CD14-positive monocyte (primary cell): ENCODE results near the gene PRKG2. TPM values are rescaled to one million over a fixed set of nuclear protein-coding genes. Genes with fewer than 3 reads are reported as not detected.

Source experiments
- DNase-seq, 3 donors: peaks; one replicate each; pipeline ENCODE4 v3.0.0-alpha.2; 2011 to 2022
- H2AFZ ChIP-seq: 2 replicates; pipeline ENCODE4 v1.6.0; 2012; ENCODE audit warnings: mild to moderate bottlenecking, low read depth, low read length, inconsistent platforms; ENCODE audit not compliant: insufficient read depth, poor library complexity, severe bottlenecking
- H3K27ac ChIP-seq, 2 donors: 1 replicate in 1 of 2; 2 replicates in 1 of 2; pipeline ENCODE4 v1.5.1; 2012 to 2013; ENCODE audit warnings: low read length in 2 of 2, control low read depth in 1 of 2, inconsistent platforms in 1 of 2, low read depth in 1 of 2, mild to moderate bottlenecking in 1 of 2
- H3K27me3 ChIP-seq, 2 donors: one replicate each; pipeline versions ENCODE4 v1.6.0 to v1.6.1; 2011 to 2013; ENCODE audit warnings: low read length in 2 of 2; ENCODE audit not compliant: control insufficient read depth in 2 of 2, insufficient read depth in 2 of 2
- H3K36me3 ChIP-seq, 2 donors: replicated peaks in 1 of 2; 1 replicate in 1 of 2; 2 replicates in 1 of 2; pipeline versions ENCODE4 v1.5.1 to v1.6.1; 2012 to 2013; ENCODE audit warnings: low read length in 2 of 2, control low read depth in 1 of 2, inconsistent platforms in 1 of 2, mild to moderate bottlenecking in 1 of 2; ENCODE audit not compliant: insufficient read depth in 2 of 2, control insufficient read depth in 1 of 2
- H3K4me1 ChIP-seq, 2 donors: 1 replicate in 1 of 2; 2 replicates in 1 of 2; pipeline versions ENCODE4 v1.5.1 to v1.6.1; 2012 to 2013; ENCODE audit warnings: low read length in 2 of 2, control low read depth in 1 of 2, inconsistent platforms in 1 of 2, mild to moderate bottlenecking in 1 of 2, moderate library complexity in 1 of 2; ENCODE audit not compliant: insufficient read depth in 2 of 2, control insufficient read depth in 1 of 2
- H3K4me2 ChIP-seq: replicated peaks from 2 replicates; pipeline ENCODE3; 2012; ENCODE audit warnings: low read length, moderate library complexity, mild to moderate bottlenecking; ENCODE audit not compliant: poor library complexity, severe bottlenecking; ENCODE audit errors: extremely low read depth
- H3K4me3 ChIP-seq, 3 experiments: fragments of 200-600 bp in 1 of 3; sonication (generic) in 1 of 3; replicated peaks in 1 of 3; 1 replicate in 2 of 3; 2 replicates in 1 of 3; pipeline ENCODE4 v1.5.1; 2011 to 2013; ENCODE audit warnings: low read length in 3 of 3, mild to moderate bottlenecking in 3 of 3, control low read depth in 2 of 3, low read depth in 2 of 3, inconsistent platforms in 1 of 3, moderate library complexity in 1 of 3
- H3K79me2 ChIP-seq: 2 replicates; pipeline ENCODE4 v1.6.0; 2012; ENCODE audit warnings: mild to moderate bottlenecking, control low read depth, inconsistent platforms, low read length, moderate library complexity; ENCODE audit not compliant: insufficient read depth
- H3K9ac ChIP-seq: 2 replicates; pipeline ENCODE4 v1.6.0; 2017; ENCODE audit warnings: low read length, mild to moderate bottlenecking; ENCODE audit not compliant: insufficient read depth, poor library complexity, severe bottlenecking
- H3K9me3 ChIP-seq, 2 donors: replicated peaks in 1 of 2; 1 replicate in 1 of 2; 2 replicates in 1 of 2; pipeline versions ENCODE4 v1.5.1 to v1.6.1; 2012 to 2013; ENCODE audit warnings: low read length in 2 of 2, control low read depth in 1 of 2; ENCODE audit not compliant: control insufficient read depth in 1 of 2, insufficient read depth in 1 of 2
- H4K20me1 ChIP-seq: 2 replicates; pipeline ENCODE4 v1.6.0; 2012; ENCODE audit warnings: mild to moderate bottlenecking, low read length, control low read depth, moderate library complexity; ENCODE audit not compliant: insufficient read depth
- H3K27ac Mint-ChIP-seq, 7 donors: one replicate each; pipeline ENCODE4 v1.8.0; 2020; ENCODE audit warnings: mild to moderate bottlenecking in 7 of 7, mixed read lengths in 7 of 7, moderate library complexity in 6 of 7, inconsistent platforms in 2 of 7
- H3K27me3 Mint-ChIP-seq, 3 donors: one replicate each; pipeline ENCODE4 v1.8.0; 2021 to 2022; ENCODE audit warnings: low read depth in 3 of 3, mild to moderate bottlenecking in 3 of 3, mixed read lengths in 3 of 3, moderate library complexity in 3 of 3, inconsistent platforms in 1 of 3
- H3K36me3 Mint-ChIP-seq, 2 donors: one replicate each; pipeline ENCODE4 v1.8.0; 2020; ENCODE audit warnings: mixed read lengths in 2 of 2, inconsistent platforms in 1 of 2, mild to moderate bottlenecking in 1 of 2
- H3K4me1 Mint-ChIP-seq: one replicate; pipeline ENCODE4 v1.8.0; 2020; ENCODE audit warnings: mild to moderate bottlenecking, mixed read lengths
- H3K4me3 Mint-ChIP-seq, 2 donors: one replicate each; pipeline ENCODE4 v1.8.0; 2020; ENCODE audit warnings: mild to moderate bottlenecking in 2 of 2, mixed read lengths in 2 of 2, moderate library complexity in 1 of 2
- H3K9me3 Mint-ChIP-seq, 7 donors: one replicate each; pipeline ENCODE4 v1.8.0; 2020 to 2022; ENCODE audit warnings: mixed read lengths in 7 of 7, mild to moderate bottlenecking in 6 of 7, moderate library complexity in 6 of 7, inconsistent platforms in 2 of 7
- CTCF ChIP-seq: fragments of 200-600 bp; IDR thresholded peaks from one replicate; pipeline ENCODE4 v1.8.0; 2022; ENCODE audit warnings: antibody characterized with exemption, mild to moderate bottlenecking
- WGBS: methylation state at CpG from one replicate; pipeline ENCODE4 v1.1.5; 2013; ENCODE audit warnings: missing lambda C conversion rate; ENCODE audit not compliant: insufficient coverage; 5-methylcytosine and 5-hydroxymethylcytosine counted together
- intact Hi-C, 2 donors: fragments of 100-400 bp; cut with micrococcal nuclease; formaldehyde crosslinking; loops; one replicate each; pipeline versions ENCODE4 v1.15.0 to v1.15.1; 2023
- polyA plus RNA-seq, 3 donors: library from polyadenylated mRNA; depleted of rRNA in 1 of 3; unstranded in 2 of 3; stranded (reverse) in 1 of 3; fragments of 300-500 nt in 2 of 3; fragments of >200 nt in 1 of 3; fragmentation: Illumina TruSeq in 2 of 3; gene quantifications; 1 replicate in 2 of 3; 2 replicates in 1 of 3; pipeline ENCODE4 v1.2.3, GENCODE V29; 2012 to 2021

PRKG2 gene
- polyA plus RNA-seq, 3 donors, result 0.10 TPM; not detected in 2

DNA sequence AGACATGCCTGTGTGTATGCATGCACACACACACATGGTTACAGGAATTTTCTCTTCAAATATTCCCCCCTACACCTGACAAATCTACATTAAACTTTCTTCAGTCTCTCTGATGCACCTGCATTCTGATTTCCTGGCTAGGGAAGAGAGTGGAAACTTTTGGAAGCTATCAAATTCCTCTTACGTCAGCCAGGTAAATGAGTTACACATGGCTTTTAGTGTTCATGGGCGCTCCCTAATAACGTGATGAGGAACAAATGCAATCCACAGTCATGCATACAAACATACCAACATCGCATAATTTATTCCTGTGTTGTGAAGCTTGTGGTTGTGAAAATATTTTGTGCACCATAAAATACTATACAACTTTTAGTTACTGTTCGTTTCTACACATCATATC is 149.6 kb downstream of the PRKG2 start:
- DNase-seq, result no peak
- H3K27me3 ChIP-seq, result no peaks in the 10 kb centered on the region
- Mint-ChIP-seq H3K27ac (no peak overlapping the region), H3K27me3 (no peaks in the 10 kb centered on the region), H3K9me3 (no peaks in the 10 kb centered on the region), H3K4me1 (peaks cover 4% of the 10 kb centered on the region), H3K36me3 (no peaks in the 10 kb centered on the region), H3K4me3 (no peak overlapping the region)
- no peak overlapping the region for H3K4me3 ChIP-seq
- H4K20me1 ChIP-seq, result no peaks in the 10 kb centered on the region
- H3K9ac ChIP-seq, result no peak overlapping the region
- TF ChIP-seq CTCF, result no peak
- H3K27ac ChIP-seq, result no peak overlapping the region
- no peaks in the 10 kb centered on the region for H3K79me2 ChIP-seq
- no peak overlapping the region for H2AFZ ChIP-seq
- no peaks in the 10 kb centered on the region for H3K9me3 ChIP-seq
- no peak overlapping the region for H3K4me2 ChIP-seq
- no peaks in the 10 kb centered on the region for H3K36me3 ChIP-seq
- WGBS, result 71% methylated on average over 1 of the region's 5 CpGs
- intact Hi-C loops, result no loop called here
- no peaks in the 10 kb centered on the region for H3K4me1 ChIP-seq

DNA sequence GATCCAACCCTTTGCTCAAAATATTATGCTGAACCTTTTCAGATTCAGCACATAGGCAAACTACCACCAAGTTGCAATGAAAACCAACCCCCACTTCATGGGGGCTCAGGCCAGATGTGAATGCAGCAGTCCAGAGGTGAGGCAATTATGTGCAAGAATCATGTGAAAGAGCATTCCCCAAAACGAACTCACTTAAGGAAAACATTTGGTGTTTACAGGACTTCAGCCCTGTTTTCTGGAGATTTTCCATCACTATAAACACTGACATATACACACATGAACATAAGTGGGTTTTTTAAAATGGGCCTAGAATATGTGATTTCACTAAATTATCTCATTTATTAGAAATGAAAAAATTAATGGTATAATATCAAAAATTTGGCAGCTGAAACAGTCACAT is 153.0 kb downstream of the PRKG2 start:
- whole genome bisulfite sequencing, result no CpG with 5 or more reads among the region's 1 CpG
- H3K27me3 ChIP-seq, result no peaks in the 10 kb centered on the region
- Mint-ChIP-seq H3K4me1 (peaks cover 4% of the 10 kb centered on the region), H3K36me3 (no peaks in the 10 kb centered on the region), H3K27me3 (no peaks in the 10 kb centered on the region), H3K27ac (no peak overlapping the region), H3K4me3 (no peak overlapping the region), H3K9me3 (no peaks in the 10 kb centered on the region)
- no peak overlapping the region for H3K27ac ChIP-seq
- H4K20me1 ChIP-seq, result no peaks in the 10 kb centered on the region
- no peak overlapping the region for H2AFZ ChIP-seq
- H3K4me3 ChIP-seq, result no peak overlapping the region
- intact Hi-C loops, result no loop called here
- no peak for DNase-seq
- no peaks in the 10 kb centered on the region for H3K9me3 ChIP-seq
- no peak for TF ChIP-seq CTCF
- no peaks in the 10 kb centered on the region for H3K79me2 ChIP-seq
- no peak overlapping the region for H3K4me2 ChIP-seq
- H3K4me1 ChIP-seq, result no peaks in the 10 kb centered on the region
- no peaks in the 10 kb centered on the region for H3K36me3 ChIP-seq
- H3K9ac ChIP-seq, result no peak overlapping the region
